ENCODE results near the gene RTP2. TPM values are rescaled to one million over a fixed set of nuclear protein-coding genes. Genes with fewer than 3 reads are reported as not detected.

RTP2 gene
- total and polyA plus RNA-seq, 10 of the 15 experiments (the other 5 are each of a cell fraction or from before 2014, with no cell fraction given): not detected

DNA sequence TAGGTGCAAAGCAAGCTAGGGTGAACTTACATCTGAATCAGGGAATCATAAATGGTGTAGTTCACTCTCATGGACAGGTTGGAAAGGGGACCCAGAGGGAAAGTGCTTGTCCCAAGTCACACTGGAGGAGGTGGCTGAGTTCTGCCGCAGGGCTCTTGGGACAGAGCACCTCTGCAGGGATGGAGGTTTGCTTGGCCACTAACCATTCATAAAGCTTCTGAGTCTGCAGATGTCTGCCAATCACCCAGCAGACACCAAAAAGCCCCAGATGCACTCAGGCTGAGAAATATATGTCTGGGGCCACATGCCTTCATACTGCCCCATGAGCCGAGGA lies 17.9 kb upstream of the RTP2 start:
- H4K20me1 ChIP-seq (ENCODE audit: control insufficient read depth, insufficient read depth): no peaks in the 10 kb centered on the region
- no peak overlapping the region for H3K4me2 ChIP-seq (ENCODE audit: control insufficient read depth, insufficient read depth)
- RAD21 ChIA-PET (ENCODE audit: unreplicated experiment): no interaction called here
- DNase-seq (ENCODE audit: low read depth, low spot score): no peak
- no peaks in the 10 kb centered on the region; a peak in 1 of 4 replicates for H3K36me3 ChIP-seq (ENCODE audit: control insufficient read depth in 2 of 2, insufficient read depth in 2 of 2, low read length in 1 of 2)
- TF ChIP-seq BCLAF1 (IDR thresholded peaks at IDR 0.05): no peak
- TF ChIP-seq CREB1 (IDR thresholded peaks at IDR 0.05; ENCODE audit: low read depth): no peak
- TF ChIP-seq EGR1 (IDR thresholded peaks at IDR 0.05; ENCODE audit: borderline replicate concordance in 1 of 2, low read depth in 2 of 2, low read length in 2 of 2): no peak
- TF ChIP-seq, protein P1, sequence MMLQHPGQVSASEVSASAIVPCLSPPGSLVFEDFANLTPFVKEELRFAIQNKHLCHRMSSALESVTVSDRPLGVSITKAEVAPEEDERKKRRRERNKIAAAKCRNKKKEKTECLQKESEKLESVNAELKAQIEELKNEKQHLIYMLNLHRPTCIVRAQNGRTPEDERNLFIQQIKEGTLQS (IDR thresholded peaks at IDR 0.05; ENCODE audit: borderline replicate concordance, extremely low read depth, low read depth, low read length): no peak
- 58% methylated on average over 2 of the region's 2 CpGs for WGBS (ENCODE audit: insufficient coverage, insufficient replicate concordance, low lambda C conversion rate, missing lambda C conversion rate)
- in situ Hi-C loops (cut with MboI): no loop called here
- no peak for ATAC-seq
- H2AFZ ChIP-seq (ENCODE audit: control insufficient read depth, low read depth, low read length): no peak overlapping the region
- H3K9ac ChIP-seq (ENCODE audit: control insufficient read depth, insufficient read depth, low read length): no peak overlapping the region
- H3K27me3 ChIP-seq (replicated peaks in 1 of 2; ENCODE audit: control insufficient read depth in 2 of 2, insufficient read depth in 2 of 2, low read length in 1 of 2): no peaks in the 10 kb centered on the region
- no peaks in the 10 kb centered on the region for H3K9me3 ChIP-seq (replicated peaks; ENCODE audit: control insufficient read depth, insufficient read depth, low read length)
- no TSS peak for BruUV-seq (replicated peaks)
- H3K4me1 ChIP-seq (ENCODE audit: control insufficient read depth, insufficient read depth, low read length): no peaks in the 10 kb centered on the region
- SMC1A ChIA-PET (ENCODE audit: uncharacterized antibody, unreplicated experiment): interaction anchor here (1.6 to 1.9 kb wide), 2 partner anchors 11 to 1234 kb away, joined by 3 to 4 read pairs; no protein-coding TSS in a partner anchor
- POLR2A ChIA-PET: no interaction called here
- H3K4me3 ChIP-seq: no peak overlapping the region
- intact Hi-C loops (cut with micrococcal nuclease; ENCODE audit: unreplicated experiment): no loop called here
- FAIRE-seq: no peak
- CTCF ChIA-PET: interaction anchor here (1.5 to 2.8 kb wide), 4 partner anchors 16 to 500 kb away, joined by 4 to 11 read pairs (median 6); no protein-coding TSS in a partner anchor
- no peak overlapping the region for H3K27ac ChIP-seq (ENCODE audit: control insufficient read depth, insufficient read depth)
- no peaks in the 10 kb centered on the region for H3K79me2 ChIP-seq (ENCODE audit: control insufficient read depth, insufficient read depth, low read length)

All from GM12878 (cell line).